GM21367 (cell line): ENCODE data around the gene EHBP1L1.

Source experiments
- ATAC-seq: cut with Tn5 transposase; IDR thresholded peaks from one replicate; pipeline ENCODE4 v1.9.1; 2021; ENCODE audit not compliant: unreplicated experiment

Gene EHBP1L1

DNA sequence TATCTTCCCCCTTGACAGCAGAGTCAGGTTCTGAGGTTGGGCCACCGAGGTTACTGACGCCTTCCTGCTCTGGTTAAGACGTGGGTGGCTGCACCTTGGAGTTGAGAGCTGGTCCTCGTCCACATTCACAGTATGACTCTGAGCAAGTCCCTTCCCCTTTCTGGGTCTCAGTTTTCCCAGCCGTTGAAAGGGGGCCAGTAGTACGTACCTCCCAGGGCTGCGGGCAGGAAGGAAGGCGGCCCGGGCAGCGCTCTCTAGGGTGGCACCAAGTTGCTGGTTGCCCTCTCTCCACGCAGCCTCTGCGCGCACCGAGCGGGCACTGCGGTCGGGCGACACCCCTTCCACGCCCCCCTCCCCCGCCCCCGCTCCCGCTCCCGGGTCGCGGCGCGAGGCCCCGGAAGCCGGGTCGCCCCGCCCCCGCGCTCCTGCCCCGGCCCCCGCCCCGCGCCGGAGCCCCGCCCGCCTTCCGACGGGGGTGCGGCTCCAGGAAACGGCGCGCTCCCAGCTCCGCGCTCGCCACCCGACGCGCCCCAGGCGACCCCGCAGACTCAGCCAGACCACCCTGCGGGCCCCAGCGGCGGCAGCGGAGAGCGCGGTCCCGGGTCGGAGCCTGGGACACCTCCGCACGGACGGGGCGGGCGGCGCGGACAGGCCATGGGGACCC is at the start of gene EHBP1L1:
EHBP1L1 (plus strand) TSS at position 486 of the 664 bp plus-strand sequence. CDS start 250 bp downstream, outside the sequence.
- ATAC-seq, result no peak

GRCh38 chr11:65526744-65527143 is 49.1 kb upstream of the EHBP1L1 start:
- no peak for ATAC-seq

- no peak for ATAC-seq
Observed at GRCh38 chr11:65528819-65529350, 47.0 kb upstream of the EHBP1L1 start.

GRCh38 chr11:65529475-65530156 is 46.2 kb upstream of the EHBP1L1 start:
- ATAC-seq, result no peak

- no peak for ATAC-seq
Observed at GRCh38 chr11:65530157-65530496, 45.7 kb upstream of the EHBP1L1 start.

GRCh38 chr11:65532388-65533064 is 43.3 kb upstream of the EHBP1L1 start:
- no peak for ATAC-seq

- no peak for ATAC-seq
Observed at GRCh38 chr11:65535102-65535501, 40.8 kb upstream of the EHBP1L1 start.

DNA sequence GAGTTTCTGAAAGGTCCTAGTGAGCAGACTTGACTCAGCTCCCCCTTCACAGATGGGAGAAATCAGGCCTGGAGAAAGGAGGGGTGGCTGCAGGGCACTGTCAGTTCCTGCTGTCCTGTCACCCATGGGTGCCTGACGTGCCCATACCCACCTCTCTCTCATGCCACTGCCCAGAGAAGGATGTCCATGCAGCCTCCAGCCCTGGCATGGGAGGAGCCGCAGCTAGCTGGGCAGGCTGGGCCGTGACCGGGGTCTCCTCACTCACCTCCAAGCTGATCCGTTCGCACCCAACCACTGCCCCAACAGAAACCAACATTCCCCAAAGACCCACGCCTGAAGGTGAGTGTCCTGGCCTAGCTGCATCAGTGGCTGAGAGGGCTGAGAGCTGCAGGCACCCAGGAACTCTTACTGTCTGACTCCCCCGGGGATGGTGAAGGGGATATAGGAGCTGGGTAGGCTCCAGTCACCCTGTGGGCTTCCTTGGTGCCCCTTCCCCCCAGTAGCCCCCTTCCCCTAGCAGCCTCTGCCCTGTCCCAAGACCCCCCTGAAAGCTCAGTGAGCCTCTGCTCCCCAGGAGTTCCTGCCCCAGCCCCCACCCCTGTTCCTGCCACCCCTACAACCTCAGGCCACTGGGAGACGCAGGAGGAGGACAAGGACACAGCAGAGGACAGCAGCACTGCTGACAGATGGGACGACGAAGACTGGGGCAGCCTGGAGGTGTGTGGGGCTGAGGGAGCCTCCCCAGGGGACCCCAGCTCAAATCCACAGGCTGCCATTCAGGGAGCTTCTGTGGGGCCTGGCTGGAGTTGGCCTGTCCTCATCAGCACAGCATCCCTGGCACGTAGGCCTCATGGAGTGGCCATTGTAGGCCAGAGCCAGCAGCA is 39.2 kb upstream of the EHBP1L1 start:
- ATAC-seq, result no peak

DNA sequence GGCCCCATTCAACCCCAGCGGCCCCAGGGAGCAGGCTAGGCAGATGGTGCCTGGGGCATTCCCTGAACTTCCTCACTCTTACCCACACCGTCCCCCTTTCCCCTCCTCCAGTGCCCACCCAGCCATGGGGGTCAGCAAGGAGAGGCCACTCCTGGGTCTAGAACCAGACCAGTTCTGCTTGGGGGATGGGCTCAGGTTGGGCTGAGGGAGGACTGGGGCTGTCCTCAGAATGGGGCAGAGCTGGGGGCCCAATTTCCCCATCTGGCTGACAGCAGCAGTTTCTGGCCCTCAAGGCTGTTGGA is 38.6 kb upstream of the EHBP1L1 start:
- no peak for ATAC-seq

DNA sequence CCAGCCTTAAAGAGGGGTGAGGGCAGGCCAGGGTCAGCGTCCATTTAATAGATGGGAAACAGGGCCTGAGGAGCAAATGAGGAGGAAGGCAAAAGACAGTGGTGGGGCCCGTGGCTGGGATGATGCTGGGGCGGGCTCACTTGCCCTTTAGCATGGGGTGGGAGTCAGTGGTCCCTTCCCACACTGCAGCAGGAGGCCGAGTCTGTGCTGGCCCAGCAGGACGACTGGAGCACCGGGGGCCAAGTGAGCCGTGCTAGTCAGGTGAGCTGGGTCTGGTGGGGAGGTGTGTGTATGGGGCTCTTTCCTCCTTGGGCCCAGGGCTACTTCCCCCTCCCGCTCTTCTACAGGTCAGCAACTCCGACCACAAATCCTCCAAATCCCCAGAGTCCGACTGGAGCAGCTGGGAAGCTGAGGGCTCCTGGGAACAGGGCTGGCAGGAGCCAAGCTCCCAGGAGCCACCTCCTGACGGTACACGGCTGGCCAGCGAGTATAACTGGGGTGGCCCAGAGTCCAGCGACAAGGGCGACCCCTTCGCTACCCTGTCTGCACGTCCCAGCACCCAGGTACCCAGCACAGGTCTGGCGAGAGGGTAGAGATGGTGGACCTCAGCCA is 38.1 kb upstream of the EHBP1L1 start:
- no peak for ATAC-seq

DNA sequence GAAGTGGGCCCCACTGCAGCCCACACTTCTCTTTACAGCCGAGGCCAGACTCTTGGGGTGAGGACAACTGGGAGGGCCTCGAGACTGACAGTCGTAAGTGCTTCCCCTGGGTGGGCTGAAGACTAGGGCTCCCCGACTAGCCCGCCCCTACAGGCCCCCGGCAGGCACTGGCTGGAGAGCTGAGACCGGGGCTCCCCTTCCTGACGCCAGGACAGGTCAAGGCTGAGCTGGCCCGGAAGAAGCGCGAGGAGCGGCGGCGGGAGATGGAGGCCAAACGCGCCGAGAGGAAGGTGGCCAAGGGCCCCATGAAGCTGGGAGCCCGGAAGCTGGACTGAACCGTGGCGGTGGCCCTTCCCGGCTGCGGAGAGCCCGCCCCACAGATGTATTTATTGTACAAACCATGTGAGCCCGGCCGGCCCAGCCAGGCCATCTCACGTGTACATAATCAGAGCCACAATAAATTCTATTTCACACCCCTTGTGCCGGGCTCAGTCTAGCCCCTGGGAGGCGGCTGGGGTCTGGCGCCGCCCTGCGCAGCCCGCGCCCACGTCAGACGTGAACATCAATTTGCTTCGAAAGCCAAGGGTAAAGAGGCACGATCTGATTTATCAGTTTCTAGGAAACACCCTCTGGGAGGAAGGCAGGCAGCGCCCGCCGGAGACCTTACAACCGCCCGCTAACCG is 37.5 kb upstream of the EHBP1L1 start:
- ATAC-seq, result no peak

DNA sequence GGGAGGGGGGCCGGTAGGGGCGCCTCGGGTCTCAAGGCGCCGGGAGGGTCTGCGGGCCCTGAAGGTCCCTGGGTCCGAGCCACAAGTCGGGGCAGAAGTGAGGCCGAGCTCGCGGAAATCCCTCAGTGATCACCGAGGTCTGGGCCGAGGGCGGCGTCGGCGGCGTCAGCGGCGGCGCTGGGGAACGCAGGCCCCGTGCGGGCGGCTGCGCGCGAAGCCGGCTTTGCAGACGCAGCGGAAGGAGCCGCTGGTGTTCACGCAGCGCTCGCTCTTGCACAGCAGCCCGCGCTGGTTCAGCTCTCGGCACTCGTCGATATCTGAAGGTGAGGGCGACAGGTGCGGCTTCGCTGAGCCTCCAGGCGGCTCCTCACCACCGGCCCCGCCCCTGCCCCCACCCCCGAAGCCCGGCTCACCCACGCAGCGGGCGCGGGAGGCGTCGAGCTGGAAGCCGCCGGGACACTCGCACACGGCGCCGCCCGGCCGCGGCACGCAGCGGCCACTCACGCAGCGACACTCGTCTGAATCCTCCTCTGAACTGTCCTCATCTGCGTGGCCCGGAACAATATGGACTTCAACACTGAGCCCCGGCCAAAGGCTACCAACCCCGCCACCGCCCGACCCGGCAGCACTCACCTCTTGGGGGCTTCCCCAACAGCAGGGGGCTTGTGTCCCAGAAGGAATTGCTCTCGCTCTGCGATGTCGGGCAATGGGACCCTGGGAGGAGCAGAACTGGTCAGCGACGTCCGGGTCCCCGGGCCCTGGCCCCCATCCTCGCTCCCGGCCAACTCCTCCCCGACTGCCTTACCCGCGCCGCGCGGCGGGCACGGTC is 36.7 kb upstream of the EHBP1L1 start:
- no peak for ATAC-seq

- peak; percentile 1 for ATAC-seq
Observed at GRCh38 chr11:65539744-65540289, 36.0 kb upstream of the EHBP1L1 start.

- peak; percentile 44 for ATAC-seq
Observed at GRCh38 chr11:65540290-65541092, 35.4 kb upstream of the EHBP1L1 start.

DNA sequence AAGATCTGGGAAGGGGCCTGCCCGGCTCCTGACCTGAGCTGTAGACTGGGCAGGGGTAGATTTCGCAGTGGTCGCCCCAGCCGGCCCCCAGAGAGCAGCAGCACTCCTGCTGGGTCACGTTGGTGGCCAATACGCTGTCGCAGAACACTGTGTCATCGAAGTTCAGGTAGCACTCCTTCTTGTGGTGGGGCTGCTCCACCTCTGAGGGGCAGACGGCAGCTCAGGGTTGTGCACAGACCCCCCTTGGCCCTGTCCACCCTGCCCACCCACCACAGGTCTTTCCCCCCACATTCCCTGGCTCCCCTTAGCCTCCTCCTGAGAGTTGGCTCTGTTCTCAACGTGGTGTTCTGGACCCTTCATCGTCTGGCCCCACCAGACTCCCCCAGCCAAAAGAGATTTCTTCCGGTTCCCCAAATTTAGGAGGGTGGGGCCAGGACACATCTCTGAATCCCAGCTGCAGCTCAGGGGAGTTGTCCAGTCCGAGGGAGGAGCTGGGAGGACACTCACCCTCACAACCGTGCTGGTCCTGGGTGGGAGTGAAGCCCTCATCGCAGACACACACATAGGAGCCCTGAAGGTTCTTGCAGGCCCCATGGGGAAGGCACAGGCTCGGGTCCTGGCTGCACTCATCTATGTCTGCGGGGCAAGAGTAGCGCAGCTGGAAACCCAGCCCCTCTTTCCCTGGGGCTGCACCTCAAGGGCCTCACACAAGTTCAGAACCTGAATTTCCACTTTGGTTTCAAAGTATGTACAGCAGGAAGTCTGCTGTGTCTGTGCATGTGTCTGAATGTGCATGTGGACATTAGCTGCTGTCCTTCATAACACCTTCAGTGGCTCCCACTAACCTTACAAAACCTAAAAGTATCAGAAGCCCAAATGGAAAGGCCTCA is 34.5 kb upstream of the EHBP1L1 start:
- ATAC-seq, result no peak

DNA sequence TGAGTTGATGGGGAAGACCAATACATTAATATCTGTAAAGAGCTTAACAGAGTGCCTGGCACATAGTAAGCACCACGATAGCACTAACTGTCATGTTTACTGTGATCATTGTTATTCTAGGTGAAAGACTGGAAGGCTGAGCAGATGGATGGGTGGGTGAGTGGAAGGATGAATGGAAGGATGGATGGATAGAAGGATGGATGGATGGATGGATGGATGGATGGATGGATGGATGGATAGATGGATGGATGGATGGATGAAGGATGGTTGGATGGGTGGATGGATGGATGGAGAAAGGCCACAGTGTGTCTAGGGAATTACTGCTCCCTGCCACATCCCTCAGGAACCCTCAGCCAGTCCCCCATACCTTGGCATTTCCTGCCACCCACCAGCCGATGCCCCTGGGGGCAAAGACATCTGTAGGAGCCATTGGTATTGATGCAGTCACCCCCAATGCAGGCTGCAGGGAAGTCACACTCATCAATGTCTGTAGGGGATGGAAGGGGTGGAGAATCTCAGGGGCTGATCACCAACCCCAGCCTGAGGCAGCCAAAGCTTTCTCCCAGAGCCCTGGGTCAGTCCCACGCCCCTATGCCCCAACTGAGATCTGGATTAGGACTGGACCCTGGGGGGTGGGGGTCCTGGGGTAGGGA is 33.0 kb upstream of the EHBP1L1 start:
- ATAC-seq, result no peak

DNA sequence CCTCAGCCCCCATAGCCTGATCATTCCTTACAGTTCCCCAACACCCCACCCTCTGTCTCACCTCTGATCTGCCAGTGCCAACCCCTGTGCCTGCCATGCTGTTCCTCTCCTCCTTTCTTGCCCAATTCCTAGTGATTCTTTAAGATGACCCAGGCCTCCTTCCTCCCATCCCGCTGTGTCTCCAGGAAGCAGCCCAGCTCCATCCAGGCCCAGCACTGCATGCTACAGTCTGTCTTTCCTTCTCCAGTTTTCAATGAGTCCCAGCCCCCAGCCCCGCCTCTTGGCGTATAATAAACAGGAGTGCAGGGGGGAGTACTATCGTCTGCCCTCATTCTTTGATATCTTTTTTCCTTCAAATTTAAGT is 30.0 kb upstream of the EHBP1L1 start:
- ATAC-seq, result no peak
